Upper lobe of right lung (tissue), 1 donor: ENCODE data around the gene DOCK1. TPM values are rescaled to one million over a fixed set of nuclear protein-coding genes. Genes with fewer than 3 reads are reported as not detected.

Source experiments
- ATAC-seq: fragments of 200-7000 bp; cut with Tn5 transposase; one replicate; pipeline ENCODE4 v1.9.1; 2020; ENCODE audit warnings: mild to moderate bottlenecking, moderate library complexity
- DNase-seq: peaks from one replicate; pipeline ENCODE4 v3.0.0-alpha.2; 2020
- H3K27ac ChIP-seq: fragments of 200-600 bp; one replicate; pipeline ENCODE4 v1.8.0; 2022
- H3K27me3 ChIP-seq: fragments of 200-600 bp; one replicate; pipeline ENCODE4 v1.8.0; 2022; ENCODE audit warnings: mild to moderate bottlenecking
- H3K36me3 ChIP-seq: fragments of 200-600 bp; one replicate; pipeline ENCODE4 v1.8.0; 2022
- H3K4me1 ChIP-seq: fragments of 200-600 bp; one replicate; pipeline ENCODE4 v1.8.0; 2022
- H3K4me3 ChIP-seq: fragments of 200-600 bp; one replicate; pipeline ENCODE4 v1.8.0; 2022; ENCODE audit warnings: mild to moderate bottlenecking
- H3K9me3 ChIP-seq: fragments of 200-600 bp; one replicate; pipeline ENCODE4 v1.8.0; 2022
- CTCF ChIP-seq: fragments of 200-600 bp; IDR thresholded peaks from one replicate; pipeline ENCODE4 v1.8.0; 2022; ENCODE audit warnings: antibody characterized with exemption
- intact Hi-C: fragments of 100-400 bp; cut with DNase I; formaldehyde crosslinking; loops from one replicate; pipeline ENCODE4 v1.11.0; 2022
- total RNA-seq: library from RNA; stranded (reverse); fragmentation: NEBNext Ultra II Directional; extraction: Animal tissue kit (Norgen Biotek cat#: 25700); gene quantifications from one replicate; pipeline ENCODE4 v1.2.1, GENCODE V29; 2021
- donor health status: DM: no; HTN: yes; CAD: no; lungs with severe emphysema.

DOCK1 gene
- total RNA-seq, 1 donor from 2014 or later, result 46.4 TPM

- ATAC-seq, result no peak
- H3K4me3 ChIP-seq, result no peak overlapping the region
- H3K36me3 ChIP-seq, result no peaks in the 10 kb centered on the region
- no peak for DNase-seq
- TF ChIP-seq CTCF, result no peak
- H3K4me1 ChIP-seq, result no peaks in the 10 kb centered on the region
- H3K27me3 ChIP-seq, result no peaks in the 10 kb centered on the region
- no peak overlapping the region for H3K27ac ChIP-seq
- no peaks in the 10 kb centered on the region for H3K9me3 ChIP-seq
- intact Hi-C loops, result no loop called here
Observed at GRCh38 chr10:127216274-127216673, 311.0 kb downstream of the DOCK1 start.

- no peaks in the 10 kb centered on the region for H3K36me3 ChIP-seq
- DNase-seq (no peak), ATAC-seq (no peak)
- H3K4me3 ChIP-seq, result no peak overlapping the region
- no peaks in the 10 kb centered on the region for H3K27me3 ChIP-seq
- H3K9me3 ChIP-seq, result no peaks in the 10 kb centered on the region
- no peaks in the 10 kb centered on the region for H3K4me1 ChIP-seq
- intact Hi-C loops, result no loop called here
- H3K27ac ChIP-seq, result no peak overlapping the region
- no peak for TF ChIP-seq CTCF
Observed at GRCh38 chr10:127216786-127217185, 311.6 kb downstream of the DOCK1 start.

- Histone ChIP-seq H3K27ac (no peak overlapping the region), H3K4me1 (no peaks in the 10 kb centered on the region), H3K27me3 (no peaks in the 10 kb centered on the region), H3K4me3 (no peak overlapping the region), H3K9me3 (no peaks in the 10 kb centered on the region), H3K36me3 (no peaks in the 10 kb centered on the region)
- no peak for DNase-seq
- intact Hi-C loops, result no loop called here
- TF ChIP-seq CTCF, result no peak
- ATAC-seq, result no peak
Observed at GRCh38 chr10:127218658-127219057, 313.4 kb downstream of the DOCK1 start.

- H3K36me3 ChIP-seq, result no peaks in the 10 kb centered on the region
- no peak overlapping the region for H3K4me3 ChIP-seq
- H3K27me3 ChIP-seq, result no peaks in the 10 kb centered on the region
- no peaks in the 10 kb centered on the region for H3K4me1 ChIP-seq
- no peak overlapping the region for H3K27ac ChIP-seq
- ATAC-seq, result no peak
- intact Hi-C loops, result no loop called here
- TF ChIP-seq CTCF, result no peak
- no peak for DNase-seq
- no peaks in the 10 kb centered on the region for H3K9me3 ChIP-seq
Observed at GRCh38 chr10:127221281-127221680, 316.1 kb downstream of the DOCK1 start.

GRCh38 chr10:127227027-127227426, 321.8 kb downstream of the DOCK1 start:
- ATAC-seq (no peak), DNase-seq (no peak)
- H3K36me3 ChIP-seq, result no peaks in the 10 kb centered on the region
- H3K4me3 ChIP-seq, result no peak overlapping the region
- TF ChIP-seq CTCF, result no peak
- H3K4me1 ChIP-seq, result no peaks in the 10 kb centered on the region
- H3K27me3 ChIP-seq, result no peaks in the 10 kb centered on the region
- H3K27ac ChIP-seq, result no peak overlapping the region
- intact Hi-C loops, result no loop called here
- no peaks in the 10 kb centered on the region for H3K9me3 ChIP-seq

GRCh38 chr10:127227663-127228062, 322.4 kb downstream of the DOCK1 start:
- intact Hi-C loops, result no loop called here
- Histone ChIP-seq H3K36me3 (no peaks in the 10 kb centered on the region), H3K9me3 (no peaks in the 10 kb centered on the region), H3K4me1 (no peaks in the 10 kb centered on the region), H3K27ac (no peak overlapping the region), H3K4me3 (no peak overlapping the region), H3K27me3 (no peaks in the 10 kb centered on the region)
- ATAC-seq (no peak), DNase-seq (no peak)
- TF ChIP-seq CTCF, result no peak
